ENCODE measurements around the gene DBH.

Gene DBH

GRCh38 chr9:133614056-133614455, 22.1 kb upstream of the DBH start:
- DNase-seq (ENCODE audit: low read depth), result no peak
- TF ChIP-seq CTCF (IDR thresholded peaks at IDR 0.05; ENCODE audit: control insufficient read depth, extremely low read depth, insufficient read depth), result no peak
- H3K4me3 ChIP-seq (ENCODE audit: low read depth, low read length), result no peak overlapping the region

GRCh38 chr9:133614678-133615077, 21.5 kb upstream of the DBH start:
- TF ChIP-seq CTCF (IDR thresholded peaks at IDR 0.05; ENCODE audit: control insufficient read depth, extremely low read depth, insufficient read depth), result no peak
- no peak overlapping the region for H3K4me3 ChIP-seq (ENCODE audit: low read depth, low read length)
- DNase-seq (ENCODE audit: low read depth), result no peak

GRCh38 chr9:133615186-133615585, 21.0 kb upstream of the DBH start:
- H3K4me3 ChIP-seq (ENCODE audit: low read depth, low read length), result no peak overlapping the region
- no peak for DNase-seq (ENCODE audit: low read depth)
- TF ChIP-seq CTCF (IDR thresholded peaks at IDR 0.05; ENCODE audit: control insufficient read depth, extremely low read depth, insufficient read depth), result no peak

GRCh38 chr9:133615606-133616188, 20.5 kb upstream of the DBH start:
- no peak for TF ChIP-seq CTCF (IDR thresholded peaks at IDR 0.05; ENCODE audit: control insufficient read depth, extremely low read depth, insufficient read depth)
- H3K4me3 ChIP-seq (ENCODE audit: low read depth, low read length), result no peak overlapping the region
- DNase-seq (ENCODE audit: low read depth), result no peak

- no peak for DNase-seq (ENCODE audit: low read depth)
- H3K4me3 ChIP-seq (ENCODE audit: low read depth, low read length), result no peak overlapping the region
- TF ChIP-seq CTCF (IDR thresholded peaks at IDR 0.05; ENCODE audit: control insufficient read depth, extremely low read depth, insufficient read depth), result no peak
These were observed 19.3 kb upstream of the DBH start for GRCh38 chr9:133616643-133617405.

- no peak overlapping the region for H3K4me3 ChIP-seq (ENCODE audit: low read depth, low read length)
- no peak for DNase-seq (ENCODE audit: low read depth)
- no peak for TF ChIP-seq CTCF (IDR thresholded peaks at IDR 0.05; ENCODE audit: control insufficient read depth, extremely low read depth, insufficient read depth)
These were observed 17.4 kb upstream of the DBH start for GRCh38 chr9:133618726-133619125.

- DNase-seq (ENCODE audit: low read depth), result peak; percentile 14
- no peak overlapping the region for H3K4me3 ChIP-seq (ENCODE audit: low read depth, low read length)
- no peak for TF ChIP-seq CTCF (IDR thresholded peaks at IDR 0.05; ENCODE audit: control insufficient read depth, extremely low read depth, insufficient read depth)
These were observed 16.4 kb upstream of the DBH start for GRCh38 chr9:133619791-133620190.
